GM20431 (cell line): ENCODE measurements around the gene MED20.

ENCODE experiments used
- in situ Hi-C: fragments of 300-500 bp; cut with MseI, MboI; formaldehyde crosslinking; loops from one replicate; pipeline ENCODE4 v1.15.0; 2020; ENCODE audit warnings: low sequenced_read_pairs; ENCODE audit not compliant: unreplicated experiment

MED20 gene

DNA sequence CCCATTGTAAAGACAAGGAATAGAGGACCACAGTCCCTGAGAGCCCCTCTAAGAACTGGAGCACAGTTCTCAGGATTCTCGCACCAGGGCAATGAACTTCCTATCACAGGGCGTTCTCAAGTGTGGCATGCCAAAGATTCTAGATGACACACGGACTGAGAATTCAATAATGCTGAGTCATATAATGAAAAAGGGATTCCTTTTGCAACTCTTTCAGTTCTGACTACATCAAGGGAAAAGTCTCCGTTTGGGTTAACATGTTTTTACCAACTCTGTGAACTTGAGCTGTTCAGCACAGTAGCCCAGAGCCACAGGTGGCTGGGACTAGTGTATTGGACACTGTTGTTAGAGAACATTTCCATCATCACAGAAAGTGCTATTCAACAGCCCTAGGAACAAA is 3.4 kb downstream of the MED20 start:
- in situ Hi-C loops = no loop called here

DNA sequence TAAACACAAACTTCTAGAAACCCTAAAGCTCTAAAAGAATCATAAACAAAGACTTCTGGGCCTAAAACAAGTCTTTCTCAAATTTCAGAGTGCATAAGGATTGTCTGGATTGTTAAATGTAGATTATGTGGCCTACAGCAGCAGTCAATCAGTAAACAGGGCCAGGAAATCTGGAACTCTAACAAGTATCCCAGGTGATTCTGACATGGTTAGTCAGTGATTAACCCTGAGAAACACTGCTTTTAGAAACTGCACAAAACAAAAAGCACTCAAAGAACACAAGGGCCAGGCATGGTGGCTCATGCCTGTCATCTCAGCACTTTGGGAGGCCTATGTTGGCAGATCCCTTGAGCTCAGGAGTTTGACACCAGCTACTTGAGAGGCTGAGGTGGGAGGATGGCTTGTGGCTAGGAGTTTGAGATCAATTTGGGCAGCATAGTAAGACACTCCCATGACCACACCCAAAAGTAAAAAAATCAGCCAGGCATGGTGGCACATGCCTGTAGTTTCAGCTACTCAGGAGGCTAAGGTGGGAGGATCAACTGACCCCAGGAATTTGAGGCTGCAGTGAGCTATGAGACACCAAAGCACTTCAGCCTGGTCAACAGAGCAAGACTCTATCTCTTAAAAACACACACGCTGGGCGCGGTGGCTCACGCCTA is 5.9 kb downstream of the MED20 start:
- in situ Hi-C loops = no loop called here

DNA sequence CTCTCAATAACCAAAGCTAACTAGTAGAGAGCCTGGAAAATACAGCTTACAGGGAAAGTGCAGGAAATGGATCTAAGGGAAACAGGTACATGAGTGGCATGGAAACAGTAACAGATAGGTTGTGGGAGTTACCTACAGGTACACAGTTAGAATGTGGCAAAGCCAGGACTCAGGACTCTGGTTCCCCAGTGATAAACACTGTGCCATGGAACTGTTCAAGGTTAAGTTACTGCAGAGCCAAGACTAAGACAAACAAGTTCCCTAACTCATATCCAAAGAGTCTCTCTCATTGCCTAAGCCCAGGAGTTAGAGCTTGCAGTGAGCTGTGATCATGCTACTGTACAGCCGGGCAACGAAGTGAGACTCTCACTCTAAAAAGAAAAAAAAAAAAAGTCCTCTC is 6.6 kb downstream of the MED20 start:
- in situ Hi-C loops = no loop called here

DNA sequence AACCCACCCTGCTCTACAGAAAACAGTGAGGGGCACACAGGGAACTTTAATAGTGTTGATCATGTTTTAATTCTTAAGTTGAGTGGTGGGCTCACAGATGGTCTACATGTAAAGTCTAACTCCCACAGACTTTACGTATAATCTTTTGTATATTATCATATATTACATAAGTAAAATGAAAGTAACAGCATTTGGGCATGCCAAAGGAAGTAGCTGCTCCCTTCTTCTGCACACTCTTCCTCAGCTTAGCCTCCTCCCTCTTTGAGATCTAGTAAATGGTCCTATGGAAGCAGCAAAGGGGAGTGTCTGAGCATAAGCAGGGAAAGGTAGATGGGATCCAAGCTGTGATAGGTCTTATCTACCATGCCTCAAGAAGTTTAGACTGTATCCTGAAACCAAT is 11.2 kb downstream of the MED20 start:
- in situ Hi-C loops = no loop called here

DNA sequence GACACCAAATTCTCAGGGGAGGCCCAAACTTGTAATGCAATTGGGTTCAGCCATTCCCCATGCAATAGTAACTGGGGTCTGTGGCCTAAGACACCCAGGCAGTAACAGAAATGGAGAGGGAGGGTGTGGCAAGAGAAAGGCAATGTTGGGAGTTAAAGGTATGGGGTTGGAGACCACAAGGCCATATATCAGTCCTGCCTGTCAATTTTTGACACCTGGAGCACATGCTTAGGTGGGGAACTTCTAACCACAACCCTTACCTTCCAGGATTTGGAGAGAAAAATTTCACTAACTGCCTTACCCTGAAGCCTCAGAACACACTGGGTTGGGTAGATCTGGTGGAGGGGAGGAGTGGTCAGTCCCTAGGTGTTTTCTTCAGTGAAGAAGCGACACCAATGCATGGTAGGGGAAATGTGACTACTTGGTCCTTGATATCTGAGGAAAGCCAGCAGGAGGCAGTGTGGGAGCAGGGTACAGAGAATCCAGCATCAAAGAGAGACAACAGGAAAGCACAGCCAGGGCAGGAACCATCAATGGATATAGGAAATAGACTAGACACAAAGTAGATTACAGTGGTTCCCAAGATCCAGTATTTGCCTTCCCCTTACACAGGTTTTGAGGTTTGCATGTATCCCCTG is 18.9 kb downstream of the MED20 start:
- in situ Hi-C loops = no loop called here

DNA sequence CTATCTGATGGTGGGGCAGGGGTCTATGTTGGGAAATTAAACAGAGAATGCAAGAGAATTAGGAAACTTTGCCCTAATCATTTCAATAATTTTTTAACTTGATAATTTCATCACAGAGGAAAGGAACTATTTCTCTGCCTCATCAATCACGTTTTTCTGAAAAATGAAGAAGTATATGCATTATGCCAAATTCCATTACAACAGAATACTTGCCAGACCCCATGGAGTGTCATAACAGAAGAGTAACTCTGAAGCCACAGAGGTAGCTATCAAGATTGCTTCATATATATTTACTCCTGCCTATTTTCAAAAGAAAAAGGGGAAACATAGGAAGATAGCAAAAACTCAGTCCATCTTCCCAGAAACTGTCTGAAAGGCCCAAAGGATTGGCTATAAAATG is 20.1 kb downstream of the MED20 start:
- in situ Hi-C loops = no loop called here

DNA sequence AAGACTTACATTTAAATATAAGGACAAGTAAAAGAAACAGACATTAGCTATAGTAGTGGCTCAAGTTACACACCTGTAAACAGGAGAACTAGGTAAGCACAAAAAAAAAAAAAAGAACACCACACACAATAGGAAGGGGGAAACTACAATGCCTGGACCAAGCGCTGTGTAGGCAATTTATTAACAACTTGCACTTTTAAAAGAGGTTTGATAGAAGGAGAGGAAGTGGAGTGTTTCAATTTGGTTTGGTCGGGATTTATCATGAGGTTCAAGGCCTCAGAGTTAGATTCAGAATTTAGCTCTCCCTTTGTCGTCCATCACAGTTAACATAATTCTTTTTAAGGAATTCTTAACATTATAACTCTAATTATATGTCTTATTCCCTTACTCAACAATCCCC is 24.7 kb downstream of the MED20 start:
- in situ Hi-C loops = no loop called here

DNA sequence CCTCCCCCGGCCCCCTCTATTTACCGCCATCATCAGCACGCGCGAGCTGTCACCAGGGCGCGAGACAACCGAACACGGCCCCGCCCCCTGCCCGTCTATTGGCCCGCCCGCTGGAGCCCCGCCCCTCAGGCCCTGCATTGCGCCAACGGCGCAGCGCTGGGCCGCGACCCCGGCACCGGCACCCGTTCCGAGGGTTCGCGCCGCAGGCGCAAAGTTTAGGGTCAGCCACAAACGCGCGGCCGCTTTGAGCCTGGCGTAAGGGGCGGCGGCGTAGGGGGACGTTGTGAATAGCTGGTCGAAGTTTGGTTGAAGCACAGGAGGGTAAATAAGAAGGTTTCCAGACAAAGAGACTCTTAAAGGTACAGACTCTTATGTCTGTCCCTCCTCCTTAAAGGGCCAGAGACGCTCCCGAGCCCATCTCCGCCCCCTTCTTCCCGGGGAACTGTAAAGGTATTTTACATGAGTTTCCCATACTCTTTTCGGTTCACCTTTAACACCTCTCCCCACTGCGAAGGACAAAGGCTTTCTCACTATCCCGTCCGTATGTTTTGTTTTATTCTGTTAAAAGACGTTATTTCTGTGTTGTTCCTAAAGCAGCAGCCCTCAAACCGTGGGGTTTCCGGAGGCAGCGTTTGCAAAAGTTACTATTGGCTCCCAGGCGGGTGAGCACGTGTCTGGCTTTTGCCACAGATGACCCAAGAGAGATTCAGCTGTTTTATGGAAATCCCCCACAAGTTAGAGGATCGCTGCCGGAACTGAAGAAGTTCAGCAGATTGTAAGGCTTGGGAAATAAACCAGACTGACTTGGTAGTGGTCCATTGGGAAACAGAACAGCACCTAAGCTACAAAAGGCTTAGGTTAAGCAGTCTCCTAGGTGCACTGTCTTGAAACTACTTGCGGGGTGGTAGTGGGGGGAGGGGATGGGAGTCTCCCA is 25.4 kb downstream of the MED20 start, which contains the start of gene USP49:
Gene USP49, minus strand, starts transcription at position 76 of the 934 bp plus-strand sequence. CDS start 88,392 bp downstream, outside the sequence.
- in situ Hi-C loops = no loop called here

DNA sequence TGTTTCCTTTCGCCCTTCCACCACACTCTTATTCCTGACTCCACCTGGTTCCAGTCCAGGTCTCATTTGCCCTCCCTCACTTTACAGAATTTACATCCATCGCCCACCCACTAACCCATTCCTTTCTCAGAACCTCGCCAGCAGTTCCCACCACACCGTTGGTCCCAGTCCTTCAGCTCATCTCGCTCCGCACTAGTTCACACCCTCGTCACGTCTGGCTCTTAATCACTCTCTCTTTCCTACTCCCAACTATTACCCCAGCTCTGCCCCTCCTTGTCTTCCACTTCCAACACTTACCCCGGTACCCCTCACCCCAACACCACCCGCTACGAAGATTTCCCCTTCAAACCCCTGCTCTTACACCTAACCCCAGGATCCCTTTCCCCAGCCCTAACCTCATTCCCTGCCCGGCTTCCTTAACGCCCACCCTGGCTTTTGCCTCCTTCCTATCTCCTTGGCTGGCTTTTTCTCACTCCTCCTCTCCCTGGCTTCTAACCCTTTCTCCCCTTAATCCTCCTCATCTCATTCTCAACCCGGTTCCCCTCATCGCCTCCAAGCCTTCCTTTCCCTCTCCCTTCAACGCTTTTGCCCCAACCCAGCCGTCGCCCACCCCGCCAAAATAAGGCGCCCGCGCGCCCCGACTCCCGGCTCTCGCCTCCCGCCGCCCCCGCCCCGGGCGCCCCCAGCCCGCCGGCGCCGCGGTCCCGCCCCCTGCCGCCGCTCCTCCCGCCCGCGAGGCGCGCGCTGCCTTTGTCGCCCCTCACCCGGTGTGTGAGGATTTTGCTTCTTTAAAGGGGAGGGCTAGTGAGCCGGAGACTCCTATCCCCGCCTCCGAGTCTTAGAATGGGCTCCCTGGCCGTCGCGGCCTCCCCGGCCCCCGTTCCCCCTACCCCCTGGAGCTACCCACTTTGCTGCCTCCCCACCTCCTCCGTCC is 26.3 kb downstream of the MED20 start:
- in situ Hi-C loops = no loop called here

DNA sequence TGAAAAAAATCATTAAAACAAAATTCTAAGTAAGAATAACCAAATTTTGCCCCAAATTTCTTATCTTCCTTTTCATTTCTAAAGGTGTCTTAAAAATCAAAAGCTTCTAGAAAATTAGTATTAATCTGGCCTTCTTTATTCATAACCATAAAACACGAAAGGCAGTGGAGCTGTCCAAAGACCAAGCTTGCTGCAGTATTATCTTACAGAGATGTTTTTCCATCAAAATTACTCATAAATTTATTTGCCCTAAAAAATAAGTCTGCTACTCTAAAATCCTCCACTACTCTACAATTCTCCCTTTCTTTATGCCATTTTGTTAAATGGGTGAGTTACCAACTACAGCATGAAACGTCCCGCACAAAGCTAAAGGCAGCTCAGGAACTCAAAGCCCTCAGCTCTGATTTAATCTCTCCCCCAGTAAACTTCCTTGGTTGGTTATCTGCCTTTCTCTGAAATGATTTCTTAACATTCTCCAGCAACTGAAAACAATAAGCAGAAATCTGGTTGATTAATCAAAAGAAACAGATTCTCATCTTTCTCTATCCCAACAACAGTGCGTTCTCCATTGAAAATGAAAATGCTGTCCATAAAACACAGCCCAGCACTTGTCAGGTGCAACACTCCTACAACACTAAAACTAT is 27.9 kb downstream of the MED20 start:
- in situ Hi-C loops = no loop called here

DNA sequence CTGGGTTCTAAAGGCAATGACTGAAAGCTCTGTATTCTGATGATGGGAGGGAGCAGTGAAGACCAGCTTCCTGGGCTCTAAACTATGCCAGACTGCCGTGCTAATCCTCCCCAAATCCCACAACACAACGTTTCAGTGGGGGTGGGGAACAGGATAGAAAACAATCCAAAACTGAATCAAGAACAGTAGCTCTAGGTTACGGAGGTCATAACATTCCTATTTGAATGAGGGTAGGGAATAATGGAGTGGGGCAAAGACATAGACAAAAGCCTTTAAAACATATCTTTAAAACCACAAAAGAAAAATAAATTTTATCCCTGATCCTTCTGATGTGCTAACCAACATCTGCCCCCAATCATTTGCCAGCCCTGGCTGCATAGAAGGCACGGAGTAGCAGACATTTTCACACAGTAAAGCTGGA is 33.6 kb downstream of the MED20 start:
- in situ Hi-C loops = no loop called here

DNA sequence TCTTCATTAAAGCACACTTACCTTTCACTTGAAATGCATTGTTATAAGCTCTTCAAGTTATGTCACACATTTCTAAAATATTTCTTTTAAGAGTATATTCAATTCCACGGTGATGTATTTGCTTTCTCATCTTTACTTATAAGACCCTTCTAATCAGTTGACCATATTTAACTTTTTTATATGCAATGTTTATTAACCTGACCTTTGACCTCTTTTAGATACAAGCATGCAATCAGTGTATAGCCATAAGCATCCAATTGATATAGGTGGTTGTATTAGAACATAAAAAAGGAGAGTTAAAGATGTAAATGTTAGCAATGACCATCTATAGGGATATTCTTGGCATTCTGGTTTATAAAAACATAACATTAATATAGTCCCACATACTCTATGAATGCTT is 35.0 kb downstream of the MED20 start:
- in situ Hi-C loops = no loop called here

DNA sequence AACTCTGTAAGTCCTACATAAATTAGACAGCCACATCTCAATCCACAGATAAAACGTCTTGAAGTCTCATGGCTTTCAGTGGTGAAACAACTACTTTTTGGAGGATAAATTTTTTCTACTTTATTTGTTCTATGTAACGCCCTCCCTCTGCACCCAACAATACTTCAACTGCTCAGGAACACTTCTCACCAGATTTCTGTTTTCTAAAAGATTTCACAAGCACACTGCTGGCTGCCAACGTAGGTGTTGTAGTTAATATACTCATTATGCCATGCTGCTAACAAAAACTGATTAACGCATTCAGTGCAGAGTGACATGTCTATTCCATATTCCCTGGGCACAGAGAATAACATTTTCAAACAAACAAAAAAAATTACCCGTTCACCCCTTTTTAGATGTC is 36.0 kb downstream of the MED20 start:
- in situ Hi-C loops = no loop called here

DNA sequence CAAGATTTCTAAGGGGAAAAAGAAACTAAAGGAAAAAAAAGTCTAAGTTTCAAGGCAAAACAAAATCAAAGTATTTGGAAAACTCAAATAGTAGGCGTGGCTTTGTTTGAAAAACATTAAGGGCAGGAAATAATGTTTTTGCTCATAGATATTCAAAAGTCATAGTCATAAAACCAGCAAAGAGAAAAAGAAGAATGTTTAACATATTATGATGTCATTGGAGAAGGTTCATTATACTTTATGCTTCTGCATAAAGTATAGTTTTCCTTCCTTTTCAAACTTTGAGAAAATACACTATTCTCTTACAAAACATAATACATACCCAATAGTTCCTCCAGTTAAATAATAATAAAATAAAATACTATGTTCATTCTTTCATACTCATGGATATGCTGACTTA is 39.4 kb downstream of the MED20 start:
- in situ Hi-C loops = no loop called here

DNA sequence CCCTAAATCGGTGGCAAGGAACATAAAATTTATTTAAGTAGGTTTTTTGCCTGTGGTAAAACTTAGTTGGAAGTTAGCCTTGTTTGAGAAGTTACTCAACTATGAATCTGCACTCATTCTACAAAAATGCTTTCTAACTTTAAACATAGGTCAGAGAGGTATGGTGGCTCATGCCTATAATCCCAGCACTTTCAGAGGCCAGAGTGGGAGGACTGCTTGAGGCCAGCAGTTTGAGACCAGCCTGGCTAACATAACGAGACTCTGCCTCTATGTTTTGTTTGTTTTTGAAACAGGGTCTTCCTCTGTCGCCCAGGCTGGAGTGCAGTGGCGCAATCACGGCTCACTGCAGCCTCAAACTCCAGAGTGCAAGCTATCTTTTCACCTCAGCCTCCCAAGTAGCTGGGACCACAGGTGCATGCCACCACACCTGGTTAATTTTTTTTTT is 42.0 kb downstream of the MED20 start:
- in situ Hi-C loops = no loop called here

DNA sequence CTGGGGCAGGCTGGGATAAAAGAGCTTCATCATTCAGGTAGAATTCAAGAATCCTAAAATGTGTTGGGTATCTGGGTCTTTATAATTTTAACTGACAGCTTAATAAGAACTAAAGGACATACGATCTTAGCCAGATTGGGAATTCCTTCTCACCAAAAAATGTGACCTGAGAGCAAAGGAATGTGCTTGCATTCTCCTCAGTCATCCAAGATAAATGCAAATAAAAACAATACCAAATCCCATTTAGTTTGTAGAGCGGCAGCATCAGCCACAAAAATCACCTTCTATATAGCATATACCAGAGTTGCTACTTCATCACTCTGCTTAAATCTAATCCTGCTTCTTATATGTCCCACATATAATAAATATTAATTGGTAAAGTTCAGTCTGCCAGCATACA is 42.7 kb downstream of the MED20 start:
- in situ Hi-C loops = no loop called here

DNA sequence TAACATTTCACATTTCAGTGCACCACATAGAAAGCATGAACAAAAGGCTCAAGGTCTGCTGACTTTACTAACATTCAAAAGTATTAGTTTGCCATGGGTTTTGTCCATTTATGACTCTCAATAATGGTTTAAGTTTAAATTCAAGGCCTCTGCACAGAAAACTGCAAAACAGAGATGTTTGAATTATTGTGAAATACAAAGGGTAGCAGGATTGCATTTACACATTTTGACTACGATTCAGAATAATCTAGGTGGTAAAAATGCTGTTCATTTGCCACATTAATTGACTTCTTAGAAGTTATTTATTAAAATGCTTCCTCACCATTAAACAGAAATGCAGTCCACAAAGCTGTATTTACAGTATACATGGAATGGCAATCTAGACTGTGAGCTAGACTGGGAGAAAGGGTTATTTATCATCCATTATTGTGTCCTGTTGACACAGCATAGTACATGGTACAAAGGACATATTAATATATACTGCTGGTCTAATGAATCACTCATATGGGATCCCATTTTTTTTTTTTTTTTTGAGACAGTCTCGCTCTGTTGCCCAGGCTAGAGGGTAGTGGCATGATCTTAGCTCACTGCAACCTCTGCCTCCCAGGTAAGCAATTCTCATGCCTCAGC is 43.8 kb downstream of the MED20 start:
- in situ Hi-C loops = no loop called here

DNA sequence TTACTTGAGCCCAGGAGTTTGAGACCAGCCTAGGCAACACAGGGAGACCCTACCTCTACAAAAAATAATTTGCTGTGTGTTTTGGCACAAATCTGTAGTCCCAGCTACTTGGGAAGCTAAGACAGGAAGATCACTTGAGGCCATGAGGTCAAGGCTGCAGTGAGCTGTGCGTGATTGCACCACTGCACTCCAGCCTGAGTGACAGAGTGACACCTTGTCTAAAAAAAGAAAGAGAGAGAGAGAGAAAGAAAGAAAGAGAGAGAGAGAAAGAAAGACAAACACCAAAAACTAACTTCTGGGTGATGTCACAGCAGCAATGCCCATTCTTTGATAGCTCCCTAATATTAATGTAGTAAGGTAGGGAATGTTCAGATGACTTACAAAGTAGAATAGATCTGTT is 46.2 kb downstream of the MED20 start:
- in situ Hi-C loops = no loop called here

DNA sequence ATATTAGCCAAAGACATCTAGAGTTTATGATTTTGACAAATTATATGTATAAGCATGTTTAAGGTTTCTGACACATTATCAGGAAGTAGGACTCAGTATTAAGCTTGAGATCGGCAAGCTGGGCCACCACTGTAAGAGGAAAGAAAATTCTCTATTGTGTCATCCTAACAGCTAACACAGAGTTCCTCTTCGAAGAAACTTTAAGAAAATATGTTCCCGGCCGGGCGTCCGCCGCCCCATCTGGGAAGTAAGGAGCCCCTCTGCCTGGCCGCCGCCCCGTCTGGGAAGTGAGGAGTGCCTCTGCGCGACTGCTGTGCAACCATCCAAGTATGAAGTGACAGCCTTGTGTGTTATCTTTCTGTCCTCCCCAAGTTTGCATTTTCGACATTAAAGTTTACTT is 48.8 kb downstream of the MED20 start:
- in situ Hi-C loops = no loop called here
